ENCODE data around the gene GRIK5.
A peak's percentile ranks its signal among the peaks of the same experiment; 100 is the strongest.

The GRIK5 gene

GRCh38 chr19:41955521-41955920 is 114.5 kb downstream of the GRIK5 start:
- TF ChIP-seq POLR2AphosphoS5 (IDR thresholded peaks at IDR 0.05; ENCODE audit: low read depth, low read length), result no peak
- TF ChIP-seq POLR2A (IDR thresholded peaks at IDR 0.05; ENCODE audit: low read depth, low read length), result no peak
- no peak for TF ChIP-seq TAF1 (IDR thresholded peaks at IDR 0.05; ENCODE audit: borderline replicate concordance, low read depth, low read length)
- FAIRE-seq (no peak), DNase-seq (ENCODE audit: insufficient read length) (no peak)

GRCh38 chr19:41951686-41952172 is 118.3 kb downstream of the GRIK5 start:
- no peak for TF ChIP-seq TAF1 (IDR thresholded peaks at IDR 0.05; ENCODE audit: borderline replicate concordance, low read depth, low read length)
- TF ChIP-seq POLR2A (IDR thresholded peaks at IDR 0.05; ENCODE audit: low read depth, low read length), result no peak
- FAIRE-seq (peak; percentile 95), DNase-seq (ENCODE audit: insufficient read length) (peak; percentile 90)
